ENCODE data around the gene TRIP4. TPM values are rescaled to one million over a fixed set of nuclear protein-coding genes. Genes with fewer than 3 reads are reported as not detected.

TRIP4 gene
- total and polyA plus RNA-seq, 2 of the 8 experiments (the other 6 are each of a cell fraction or from before 2014, with no cell fraction given), result 6.2 to 18.9 TPM

DNA sequence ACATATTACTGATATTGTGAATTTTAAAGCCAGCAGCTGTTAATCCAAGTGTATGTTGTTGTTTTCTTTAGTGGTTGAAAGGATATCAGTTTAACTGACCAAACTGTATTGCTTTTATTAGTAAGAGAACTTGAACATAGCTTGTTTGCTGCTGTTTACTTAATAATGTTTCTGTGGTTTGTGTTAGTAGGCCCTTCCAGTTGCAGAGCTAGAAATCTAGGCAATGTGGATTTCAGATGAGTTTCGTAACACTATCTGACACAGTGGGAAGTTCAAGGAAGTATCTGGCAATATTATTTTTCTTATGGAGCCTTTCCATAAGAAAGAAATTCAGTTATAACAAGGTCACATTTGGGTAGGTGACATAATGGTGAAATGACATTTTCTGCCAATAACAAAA, 91.2 kb downstream of the TRIP4 start:
- H4K5ac ChIP-seq (ENCODE audit: insufficient read length, low read depth, low read length), result no peak overlapping the region
- no peak overlapping the region for H2AFZ ChIP-seq (ENCODE audit: low read length)
- no peak overlapping the region for H3K56ac ChIP-seq (replicated peaks; ENCODE audit: insufficient read length, low read depth, low read length)
- H3K4me2 ChIP-seq (ENCODE audit: insufficient read depth in 1 of 2, low read depth in 2 of 2, low read length in 2 of 2), result no peak overlapping the region
- 0 out of 8 replicates have a peak, but pooled peaks cover 0 to 2% (median 0%) of the 10 kb centered on the region in 4 experiments for H3K36me3 ChIP-seq (ENCODE audit: control insufficient read depth in 2 of 4, insufficient read depth in 4 of 4, low read length in 3 of 4)
- FAIRE-seq (no peak), DNase-seq (ENCODE audit: low read depth in 1 of 2, low spot score in 2 of 2) (no peak)
- H2AK5ac ChIP-seq (ENCODE audit: low read depth, low read length), result no peak overlapping the region
- H3K4me3 ChIP-seq (ENCODE audit: extremely low read depth in 1 of 4, insufficient read depth in 2 of 4, low read depth in 3 of 4, low read length in 4 of 4), result no peak overlapping the region
- no peak overlapping the region for H2BK20ac ChIP-seq (ENCODE audit: low read length)
- no peak overlapping the region for H3K4ac ChIP-seq (replicated peaks; ENCODE audit: insufficient read length, low read depth, low read length)
- POLR2A ChIA-PET (ENCODE audit: partially characterized antibody), result interaction anchor here (1.1 to 6.4 kb wide), 3 partner anchors 9 to 19 kb away, joined by 3 to 43 read pairs (median 5); partner anchors contain the start of gene ZNF609
- no peak overlapping the region for H4K8ac ChIP-seq (ENCODE audit: extremely low read depth, insufficient read depth, low read length)
- no peaks in the 10 kb centered on the region; a peak in 2 of 7 replicates for H3K4me1 ChIP-seq (replicated peaks in 1 of 4; ENCODE audit: control insufficient read depth in 3 of 4, insufficient read depth in 4 of 4, low read length in 3 of 4)
- H2BK12ac ChIP-seq (ENCODE audit: low read depth, low read length), result no peak overlapping the region
- no peaks in the 10 kb centered on the region for H3K27me3 ChIP-seq (replicated peaks in 1 of 4; ENCODE audit: control insufficient read depth in 3 of 4, extremely low read depth in 1 of 4, insufficient read depth in 3 of 4, low read length in 3 of 4)
- no peak overlapping the region for H3K14ac ChIP-seq (ENCODE audit: insufficient read length)
- 40% methylated on average over 1 of the region's 1 CpG; no CpG with 5 or more reads in 1 of the 2 experiments for WGBS, 2 experiments (ENCODE audit: extremely low coverage in 1 of 2, insufficient coverage in 1 of 2, insufficient read length in 1 of 2, insufficient replicate concordance in 2 of 2, low coverage in 1 of 2, low lambda C conversion rate in 2 of 2, missing lambda C conversion rate in 1 of 2)
- H3K9ac ChIP-seq (replicated peaks in 1 of 4; ENCODE audit: extremely low read depth in 1 of 4, low read depth in 3 of 4, low read length in 3 of 4), result no peak overlapping the region
- H3K27ac ChIP-seq (ENCODE audit: low read depth, low read length), result no peak overlapping the region
- no peak overlapping the region for H4K91ac ChIP-seq (replicated peaks; ENCODE audit: insufficient read length, low read length)
- H3K9me3 ChIP-seq (ENCODE audit: insufficient read depth in 2 of 2, low read depth in 1 of 2, low read length in 1 of 2), result no peaks in the 10 kb centered on the region
- H2BK5ac ChIP-seq (ENCODE audit: low read depth, low read length), result no peak overlapping the region
- H2BK15ac ChIP-seq (ENCODE audit: low read length), result no peak overlapping the region
- no peaks in the 10 kb centered on the region for H3K79me1 ChIP-seq (ENCODE audit: low read depth, low read length)
- H3K79me2 ChIP-seq (ENCODE audit: control insufficient read depth in 1 of 2, insufficient read depth in 2 of 2, low read length in 2 of 2), result peaks cover 0 to 67% of the 10 kb centered on the region in 2 experiments; a peak in 2 of 4 replicates
- H2BK120ac ChIP-seq (replicated peaks; ENCODE audit: low read depth, low read length), result no peak overlapping the region
- H4K20me1 ChIP-seq (replicated peaks in 1 of 2; ENCODE audit: control insufficient read depth in 1 of 2, insufficient read depth in 2 of 2, low read length in 2 of 2), result peaks cover 8 to 10% of the 10 kb centered on the region in 2 experiments
- H3K23ac ChIP-seq (ENCODE audit: insufficient read length), result no peak overlapping the region
- H3K18ac ChIP-seq (ENCODE audit: extremely low read depth, low read length), result no peak overlapping the region
- no peaks in the 10 kb centered on the region for H3K23me2 ChIP-seq (ENCODE audit: low read depth, low read length)
- CTCF ChIA-PET (ENCODE audit: partially characterized antibody), result interaction anchor here (1.0 to 1.3 kb wide), 3 partner anchors 16 to 84 kb away, joined by 3 to 4 read pairs (median 3); no protein-coding TSS in a partner anchor
- TF ChIP-seq SAP30 (IDR thresholded peaks at IDR 0.05; ENCODE audit: insufficient read depth, insufficient replicate concordance, low read length) (no peak), CTBP2 (IDR thresholded peaks at IDR 0.05; ENCODE audit: borderline replicate concordance, insufficient read depth, insufficient read length, low read length) (no peak), EZH2 (IDR thresholded peaks at IDR 0.05; ENCODE audit: low read depth, low read length, severe bottlenecking) (no peak), BCL11A (IDR thresholded peaks at IDR 0.05; ENCODE audit: low read depth in 2 of 2, low read length in 2 of 2) (no peak), CHD1 (IDR thresholded peaks at IDR 0.05; ENCODE audit: low read depth, low read length) (no peak), SP4 (IDR thresholded peaks at IDR 0.05; ENCODE audit: low read length) (no peak), RAD21 (IDR thresholded peaks at IDR 0.05 in 1 of 2, conservative IDR thresholded peaks at IDR 0.05 in 1 of 2; ENCODE audit: low read depth in 2 of 2, low read length in 2 of 2) (no peak), TAF7 (optimal IDR thresholded peaks at IDR 0.05; ENCODE audit: borderline replicate concordance, low read depth, low read length) (no peak), ZNF274 (IDR thresholded peaks at IDR 0.05; ENCODE audit: borderline replicate concordance, extremely low read depth, low read length) (no peak), TAF1 (IDR thresholded peaks at IDR 0.05; ENCODE audit: low read depth, low read length) (no peak)
- TF ChIP-seq, protein P1, sequence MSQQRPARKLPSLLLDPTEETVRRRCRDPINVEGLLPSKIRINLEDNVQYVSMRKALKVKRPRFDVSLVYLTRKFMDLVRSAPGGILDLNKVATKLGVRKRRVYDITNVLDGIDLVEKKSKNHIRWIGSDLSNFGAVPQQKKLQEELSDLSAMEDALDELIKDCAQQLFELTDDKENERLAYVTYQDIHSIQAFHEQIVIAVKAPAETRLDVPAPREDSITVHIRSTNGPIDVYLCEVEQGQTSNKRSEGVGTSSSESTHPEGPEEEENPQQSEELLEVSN (IDR thresholded peaks at IDR 0.05), result no peak
- TF ChIP-seq, protein P2, sequence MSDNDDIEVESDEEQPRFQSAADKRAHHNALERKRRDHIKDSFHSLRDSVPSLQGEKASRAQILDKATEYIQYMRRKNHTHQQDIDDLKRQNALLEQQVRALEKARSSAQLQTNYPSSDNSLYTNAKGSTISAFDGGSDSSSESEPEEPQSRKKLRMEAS (IDR thresholded peaks at IDR 0.05), result no peak
